Measurements from ENCODE around the gene EGFL7.
A peak's percentile ranks its signal among the peaks of the same experiment; 100 is the strongest.
"Not testable (repeated sequence)": the region's sequence is repeated elsewhere in the genome, so short reads cannot be mapped to it uniquely, and the experiment has no call there.

The EGFL7 gene

GRCh38 chr9:136700959-136701667 lies 38.4 kb downstream of the EGFL7 start:
- Mint-ChIP-seq H3K4me1 (peaks cover 20% of the 10 kb centered on the region), H3K27me3 (peaks cover 93% of the 10 kb centered on the region), H3K36me3 (no peaks in the 10 kb centered on the region), H3K27ac (peak overlapping the region; percentile 87), H3K9me3 (no peaks in the 10 kb centered on the region), H3K4me3 (peak overlapping the region; percentile 64)
- DNase-seq, result peak; percentile 69
- CTCF ChIA-PET, result interaction anchor here (0.6 to 2.0 kb wide), 5 partner anchors 26 to 37 kb away, joined by 3 to 5 read pairs (median 4); no protein-coding TSS in a partner anchor

- no peaks in the 10 kb centered on the region for H3K36me3 Mint-ChIP-seq
- no peak for DNase-seq
- CTCF ChIA-PET, result interaction anchor here (0.6 to 1.6 kb wide), 3 partner anchors 25 to 30 kb away, joined by 3 to 5 read pairs (median 5); no protein-coding TSS in a partner anchor
These were observed 38.9 kb downstream of the EGFL7 start for GRCh38 chr9:136701668-136702053.

GRCh38 chr9:136703276-136703860 lies 40.7 kb downstream of the EGFL7 start:
- Mint-ChIP-seq H3K4me3 (no peak overlapping the region), H3K27me3 (peaks cover 90% of the 10 kb centered on the region), H3K9me3 (no peaks in the 10 kb centered on the region), H3K27ac (peak overlapping the region; percentile 52), H3K4me1 (peaks cover 20% of the 10 kb centered on the region), H3K36me3 (no peaks in the 10 kb centered on the region)
- CTCF ChIA-PET, result no interaction called here
- no peak for DNase-seq

More at GRCh38 chr9:136701668-136702053, 38.9 kb downstream of the EGFL7 start:
- Mint-ChIP-seq H3K9me3 (no peaks in the 10 kb centered on the region), H3K4me1 (peaks cover 20% of the 10 kb centered on the region), H3K4me3 (peak overlapping the region; percentile 64), H3K27me3 (peaks cover 91% of the 10 kb centered on the region), H3K27ac (no peak overlapping the region)

- CTCF ChIA-PET, H3K27ac Mint-ChIP-seq, H3K9me3 Mint-ChIP-seq, H3K36me3 Mint-ChIP-seq, H3K4me3 Mint-ChIP-seq, DNase-seq: not testable (repeated sequence)
- H3K27me3 Mint-ChIP-seq, result peaks cover 92% of the 10 kb centered on the region
- H3K4me1 Mint-ChIP-seq, result peaks cover 20% of the 10 kb centered on the region
These were observed 42.0 kb downstream of the EGFL7 start for GRCh38 chr9:136704741-136705140.

- CTCF ChIA-PET, result no interaction called here
- no peak overlapping the region for H3K27ac Mint-ChIP-seq
- H3K27me3 Mint-ChIP-seq, result peaks cover 92% of the 10 kb centered on the region
- H3K36me3 Mint-ChIP-seq, result no peaks in the 10 kb centered on the region
- H3K9me3 Mint-ChIP-seq, result no peaks in the 10 kb centered on the region
- peaks cover 15% of the 10 kb centered on the region for H3K4me1 Mint-ChIP-seq
- DNase-seq, result no peak
- H3K4me3 Mint-ChIP-seq, result no peak overlapping the region
These were observed 42.8 kb downstream of the EGFL7 start for GRCh38 chr9:136705564-136705963.

GRCh38 chr9:136707011-136707410 lies 44.3 kb downstream of the EGFL7 start:
- CTCF ChIA-PET, result no interaction called here
- Mint-ChIP-seq H3K27ac (no peak overlapping the region), H3K9me3 (no peaks in the 10 kb centered on the region), H3K27me3 (peaks cover 92% of the 10 kb centered on the region), H3K4me3 (no peak overlapping the region), H3K36me3 (no peaks in the 10 kb centered on the region), H3K4me1 (peaks cover 6% of the 10 kb centered on the region)
- no peak for DNase-seq

- H3K4me1 Mint-ChIP-seq, result peaks cover 4% of the 10 kb centered on the region
- no peak for DNase-seq
- no peak overlapping the region for H3K27ac Mint-ChIP-seq
- H3K9me3 Mint-ChIP-seq, result no peaks in the 10 kb centered on the region
- peaks cover 91% of the 10 kb centered on the region for H3K27me3 Mint-ChIP-seq
- H3K4me3 Mint-ChIP-seq, result no peak overlapping the region
- H3K36me3 Mint-ChIP-seq, result no peaks in the 10 kb centered on the region
- CTCF ChIA-PET, result no interaction called here
These were observed 45.3 kb downstream of the EGFL7 start for GRCh38 chr9:136707849-136708517.

GRCh38 chr9:136709454-136710109 lies 46.9 kb downstream of the EGFL7 start:
- Mint-ChIP-seq H3K36me3 (no peaks in the 10 kb centered on the region), H3K27ac (no peak overlapping the region), H3K4me3 (no peak overlapping the region), H3K4me1 (peaks cover 4% of the 10 kb centered on the region), H3K27me3 (peaks cover 91% of the 10 kb centered on the region), H3K9me3 (no peaks in the 10 kb centered on the region)
- no peak for DNase-seq
- CTCF ChIA-PET, result no interaction called here

- peaks cover 4% of the 10 kb centered on the region for H3K4me1 Mint-ChIP-seq
- CTCF ChIA-PET, result no interaction called here
- H3K4me3 Mint-ChIP-seq, result no peak overlapping the region
- DNase-seq, result no peak
- H3K36me3 Mint-ChIP-seq, result no peaks in the 10 kb centered on the region
- no peak overlapping the region for H3K27ac Mint-ChIP-seq
- H3K27me3 Mint-ChIP-seq, result peaks cover 91% of the 10 kb centered on the region
- no peaks in the 10 kb centered on the region for H3K9me3 Mint-ChIP-seq
These were observed 47.8 kb downstream of the EGFL7 start for GRCh38 chr9:136710543-136710942.

GRCh38 chr9:136711219-136711648 lies 48.5 kb downstream of the EGFL7 start:
- H3K27me3 Mint-ChIP-seq, result peaks cover 91% of the 10 kb centered on the region
- CTCF ChIA-PET, result not testable (repeated sequence)

GRCh38 chr9:136711751-136712689 lies 49.3 kb downstream of the EGFL7 start, which contains the start of gene DIPK1B:
Gene DIPK1B, plus strand, starts transcription at chr9:136712572. Its CDS starts 94 bp downstream, at chr9:136712666.
- CTCF ChIA-PET, result no interaction called here
- no peak for DNase-seq
- Mint-ChIP-seq H3K27me3 (peaks cover 85% of the 10 kb centered on the region), H3K4me1 (peaks cover 4% of the 10 kb centered on the region), H3K4me3 (peak within 1 kb of the TSS; percentile 56), H3K9me3 (no peaks in the 10 kb centered on the region), H3K27ac (no peak within 1 kb of the TSS), H3K36me3 (no peaks in the 10 kb centered on the region)

More at GRCh38 chr9:136711219-136711648, 48.5 kb downstream of the EGFL7 start:
- H3K9me3 Mint-ChIP-seq, H3K4me1 Mint-ChIP-seq, DNase-seq, H3K36me3 Mint-ChIP-seq, H3K27ac Mint-ChIP-seq: not testable (repeated sequence)
- H3K4me3 Mint-ChIP-seq, result peak overlapping the region; percentile 56

- H3K9me3 Mint-ChIP-seq, result no peaks in the 10 kb centered on the region
- no peak overlapping the region for H3K27ac Mint-ChIP-seq
- CTCF ChIA-PET, result interaction anchor here (0.8 to 1.3 kb wide), 2 partner anchors 14 to 316 kb away, joined by 3 to 4 read pairs; no protein-coding TSS in a partner anchor
- peaks cover 4% of the 10 kb centered on the region for H3K4me1 Mint-ChIP-seq
- DNase-seq, result no peak
- H3K27me3 Mint-ChIP-seq, result peaks cover 79% of the 10 kb centered on the region
- H3K36me3 Mint-ChIP-seq, result no peaks in the 10 kb centered on the region
- no peak overlapping the region for H3K4me3 Mint-ChIP-seq
These were observed 50.2 kb downstream of the EGFL7 start for GRCh38 chr9:136712690-136713544.
